Parathyroid adenoma (tissue), 2 donors: ENCODE measurements around the gene ANKS1A.

Experiments used
- H2AFZ ChIP-seq: fragments of 300-600 bp; sonication (generic); one replicate; pipeline ENCODE4 v1.7.0; 2017; ENCODE audit warnings: antibody characterized with exemption, mild to moderate bottlenecking
- H3K27ac ChIP-seq: fragments of 300-600 bp; sonication (generic); one replicate; pipeline ENCODE4 v1.7.0; 2017
- H3K27me3 ChIP-seq: fragments of 300-600 bp; sonication (generic); one replicate; pipeline ENCODE4 v1.7.0; 2017; ENCODE audit warnings: low read length; ENCODE audit not compliant: control insufficient read depth, insufficient read depth
- H3K36me3 ChIP-seq: fragments of 300-600 bp; sonication (generic); one replicate; pipeline ENCODE4 v1.7.0; 2017; ENCODE audit warnings: low read length; ENCODE audit not compliant: control insufficient read depth, insufficient read depth
- H3K4me1 ChIP-seq: fragments of 300-600 bp; sonication (generic); one replicate; pipeline ENCODE4 v1.7.0; 2017; ENCODE audit warnings: control low read depth
- H3K4me2 ChIP-seq: fragments of 300-600 bp; sonication (generic); one replicate; pipeline ENCODE4 v1.7.0; 2017; ENCODE audit warnings: low read length
- H3K4me3 ChIP-seq: fragments of 300-600 bp; sonication (generic); one replicate; pipeline ENCODE4 v1.7.0; 2017; ENCODE audit warnings: low read depth, low read length
- H3K79me2 ChIP-seq: fragments of 300-600 bp; sonication (generic); one replicate; pipeline ENCODE4 v1.7.0; 2017; ENCODE audit warnings: control low read depth
- H3K9ac ChIP-seq: fragments of 300-600 bp; sonication (generic); one replicate; pipeline ENCODE4 v1.7.0; 2017; ENCODE audit warnings: mild to moderate bottlenecking
- H3K9me3 ChIP-seq: fragments of 300-600 bp; sonication (generic); one replicate; pipeline ENCODE4 v1.7.0; 2017; ENCODE audit warnings: low read length; ENCODE audit not compliant: control insufficient read depth
- CTCF ChIP-seq: fragments of 300-600 bp; sonication (generic); IDR thresholded peaks from one replicate; pipeline ENCODE4 v1.7.0; 2017; ENCODE audit warnings: antibody characterized with exemption, mild to moderate bottlenecking
- donor health status: primary hyperparathyroidism.

ANKS1A gene

GRCh38 chr6:35092362-35093117 lies 203.5 kb downstream of the ANKS1A start:
- H3K4me1 ChIP-seq, result no peaks in the 10 kb centered on the region
- no peaks in the 10 kb centered on the region for H3K9me3 ChIP-seq
- H3K9ac ChIP-seq, result no peak overlapping the region

GRCh38 chr6:35093118-35093445 lies 204.0 kb downstream of the ANKS1A start:
- Histone ChIP-seq H3K36me3 (no peaks in the 10 kb centered on the region), H3K4me3 (no peak overlapping the region), H3K4me2 (no peak overlapping the region), H3K79me2 (no peaks in the 10 kb centered on the region), H3K9ac (no peak overlapping the region), H2AFZ (no peak overlapping the region), H3K27ac (no peak overlapping the region), H3K27me3 (no peaks in the 10 kb centered on the region), H3K4me1 (no peaks in the 10 kb centered on the region), H3K9me3 (no peaks in the 10 kb centered on the region)
- TF ChIP-seq CTCF, result no peak

More at GRCh38 chr6:35092362-35093117, 203.5 kb downstream of the ANKS1A start:
- no peak overlapping the region for H3K27ac ChIP-seq
- H3K4me2 ChIP-seq, result no peak overlapping the region
- no peak overlapping the region for H2AFZ ChIP-seq
- no peaks in the 10 kb centered on the region for H3K36me3 ChIP-seq
- H3K79me2 ChIP-seq, result no peaks in the 10 kb centered on the region
- H3K4me3 ChIP-seq, result no peak overlapping the region
- H3K27me3 ChIP-seq, result no peaks in the 10 kb centered on the region
- TF ChIP-seq CTCF, result no peak

GRCh38 chr6:35093783-35094182 lies 204.7 kb downstream of the ANKS1A start:
- no peaks in the 10 kb centered on the region for H3K4me1 ChIP-seq
- TF ChIP-seq CTCF, result no peak
- H3K9ac ChIP-seq, result no peak overlapping the region
- no peaks in the 10 kb centered on the region for H3K27me3 ChIP-seq
- H2AFZ ChIP-seq, result no peak overlapping the region
- no peaks in the 10 kb centered on the region for H3K36me3 ChIP-seq
- H3K4me2 ChIP-seq, result no peak overlapping the region
- H3K27ac ChIP-seq, result no peak overlapping the region
- no peaks in the 10 kb centered on the region for H3K79me2 ChIP-seq
- H3K9me3 ChIP-seq, result no peaks in the 10 kb centered on the region
- H3K4me3 ChIP-seq, result no peak overlapping the region

- Histone ChIP-seq H3K27me3 (no peaks in the 10 kb centered on the region), H3K36me3 (no peaks in the 10 kb centered on the region), H2AFZ (no peak overlapping the region), H3K9ac (no peak overlapping the region), H3K9me3 (no peaks in the 10 kb centered on the region), H3K4me1 (no peaks in the 10 kb centered on the region), H3K27ac (no peak overlapping the region), H3K79me2 (no peaks in the 10 kb centered on the region), H3K4me3 (no peak overlapping the region), H3K4me2 (no peak overlapping the region)
- TF ChIP-seq CTCF, result no peak
Observed at GRCh38 chr6:35094183-35094582, 205.1 kb downstream of the ANKS1A start.
